NT2/D1 (cell line): ENCODE results near the gene RNPS1.

Experiments
- DNase-seq: peaks from one replicate; pipeline ENCODE4 v3.0.0-alpha.2; 2011; ENCODE audit warnings: low read depth, low spot score
- H3K27me3 ChIP-seq: 2 replicates; pipeline ENCODE4 v1.6.0; 2011; ENCODE audit warnings: mild to moderate bottlenecking; ENCODE audit not compliant: insufficient read length, insufficient read depth
- H3K36me3 ChIP-seq: 2 replicates; pipeline ENCODE4 v1.6.1; 2011; ENCODE audit warnings: mild to moderate bottlenecking, low read length, mixed read lengths; ENCODE audit not compliant: insufficient read depth, insufficient read length
- H3K4me1 ChIP-seq: 2 replicates; pipeline ENCODE4 v1.5.1; 2011; ENCODE audit not compliant: insufficient read depth, insufficient read length
- H3K4me3 ChIP-seq: 2 replicates; pipeline ENCODE4 v1.5.1; 2011; ENCODE audit warnings: low read depth; ENCODE audit not compliant: insufficient read length
- H3K9ac ChIP-seq: 2 replicates; pipeline ENCODE4 v1.6.0; 2011; ENCODE audit warnings: low read depth; ENCODE audit not compliant: insufficient read length
- H3K9me3 ChIP-seq: 2 replicates; pipeline ENCODE4 v1.5.1; 2011; ENCODE audit warnings: mild to moderate bottlenecking, low read length; ENCODE audit not compliant: insufficient read depth
- SUZ12 ChIP-seq: IDR thresholded peaks from 2 replicates; pipeline ENCODE4 v1.6.1; 2011; ENCODE audit not compliant: insufficient read length, insufficient read depth; ENCODE audit errors: extremely low read depth
- YY1 ChIP-seq: IDR thresholded peaks from 2 replicates; pipeline ENCODE4 v1.6.1; 2011; ENCODE audit not compliant: insufficient read length, insufficient read depth
- ZNF274 ChIP-seq: IDR thresholded peaks from 2 replicates; pipeline ENCODE4 v1.6.1; 2011; ENCODE audit warnings: mild to moderate bottlenecking, low read depth, low read length

Gene RNPS1

DNA sequence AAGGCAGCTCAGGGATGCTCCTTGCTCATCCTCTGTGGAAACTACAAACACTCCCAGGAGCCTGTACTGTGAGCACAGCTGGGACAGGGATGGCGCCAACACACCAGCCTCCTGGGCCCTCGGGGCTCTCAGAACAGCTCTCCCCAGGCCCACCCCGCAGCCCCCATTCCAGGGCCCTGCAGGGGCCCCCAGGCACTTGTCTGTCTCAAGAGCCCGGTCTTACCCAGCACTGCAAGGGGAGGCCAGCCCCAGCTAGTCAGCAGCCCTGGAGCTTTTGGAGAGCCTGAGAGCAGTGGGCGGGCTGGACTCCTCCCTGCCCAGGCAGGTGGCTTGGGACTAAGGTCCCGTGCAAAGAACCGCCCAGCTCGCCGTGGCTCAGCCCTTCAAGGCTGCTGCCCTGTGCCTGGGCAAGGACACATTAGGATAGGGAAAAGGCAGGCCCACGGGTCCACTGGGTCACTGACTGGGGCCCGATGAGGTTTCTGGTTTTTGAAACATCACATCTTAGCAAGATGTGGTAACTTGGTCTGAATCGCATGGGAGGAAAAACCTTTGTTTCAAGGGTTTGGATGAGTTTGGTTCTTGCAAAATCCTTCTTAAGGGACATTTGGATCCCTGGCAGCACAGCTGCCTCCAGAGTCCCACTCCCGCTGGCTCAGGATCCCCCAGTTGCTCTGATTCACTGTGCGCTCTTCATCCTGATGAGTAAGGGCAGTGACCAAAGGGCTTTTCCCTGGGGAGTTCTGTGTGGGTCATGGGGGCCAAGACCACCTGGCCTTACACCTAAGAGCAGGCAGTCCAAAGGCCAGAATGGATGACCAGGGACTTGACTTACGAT is 28.9 kb downstream of the RNPS1 start:
- H3K36me3 ChIP-seq = peaks cover 71% of the 10 kb centered on the region
- no peak for DNase-seq
- H3K4me1 ChIP-seq = peaks cover 26% of the 10 kb centered on the region
- no peaks in the 10 kb centered on the region for H3K27me3 ChIP-seq
- no peak overlapping the region for H3K4me3 ChIP-seq
- H3K9me3 ChIP-seq = no peaks in the 10 kb centered on the region
- TF ChIP-seq ZNF274 (no peak), SUZ12 (no peak), YY1 (no peak)
- no peak overlapping the region for H3K9ac ChIP-seq

DNA sequence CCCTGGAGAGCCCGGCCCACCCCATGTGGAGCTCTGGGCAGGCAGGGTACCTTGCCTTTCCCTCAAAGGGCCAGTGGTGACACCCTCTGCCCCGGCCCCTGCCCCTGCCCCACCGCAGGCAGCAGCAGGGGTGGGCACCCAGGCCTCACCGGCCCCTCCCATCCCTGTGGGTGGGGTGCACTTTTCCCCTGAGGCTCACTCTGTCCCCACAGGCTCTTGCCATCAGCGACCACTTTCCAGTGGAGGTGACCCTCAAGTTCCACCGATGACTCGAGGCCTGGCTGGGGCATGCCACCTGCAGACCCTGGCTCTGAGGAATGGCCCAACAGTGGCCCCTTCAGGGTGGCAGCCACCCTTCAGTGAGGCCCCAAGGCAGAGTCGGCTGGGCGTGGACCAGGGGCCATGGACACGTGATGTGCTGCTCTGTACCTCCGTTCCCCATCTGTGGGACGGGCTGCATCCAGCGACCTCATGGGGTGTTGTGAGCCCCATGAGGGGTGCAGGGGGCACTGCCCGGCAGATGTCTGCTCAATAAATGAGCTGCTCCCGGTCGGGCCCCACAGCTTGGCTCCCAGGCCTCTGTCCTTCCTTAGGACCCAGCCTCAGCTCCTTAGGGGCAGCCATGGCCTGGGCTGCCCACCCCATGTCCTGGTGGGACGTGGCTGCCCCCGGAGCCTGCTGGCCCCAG is 29.6 kb downstream of the RNPS1 start:
- Histone ChIP-seq H3K4me3 (no peak overlapping the region), H3K27me3 (no peaks in the 10 kb centered on the region), H3K9me3 (no peaks in the 10 kb centered on the region), H3K4me1 (peaks cover 26% of the 10 kb centered on the region), H3K9ac (no peak overlapping the region), H3K36me3 (peaks cover 71% of the 10 kb centered on the region)
- TF ChIP-seq ZNF274 = no peak
- no peak for TF ChIP-seq YY1
- no peak for TF ChIP-seq SUZ12
- no peak for DNase-seq

DNA sequence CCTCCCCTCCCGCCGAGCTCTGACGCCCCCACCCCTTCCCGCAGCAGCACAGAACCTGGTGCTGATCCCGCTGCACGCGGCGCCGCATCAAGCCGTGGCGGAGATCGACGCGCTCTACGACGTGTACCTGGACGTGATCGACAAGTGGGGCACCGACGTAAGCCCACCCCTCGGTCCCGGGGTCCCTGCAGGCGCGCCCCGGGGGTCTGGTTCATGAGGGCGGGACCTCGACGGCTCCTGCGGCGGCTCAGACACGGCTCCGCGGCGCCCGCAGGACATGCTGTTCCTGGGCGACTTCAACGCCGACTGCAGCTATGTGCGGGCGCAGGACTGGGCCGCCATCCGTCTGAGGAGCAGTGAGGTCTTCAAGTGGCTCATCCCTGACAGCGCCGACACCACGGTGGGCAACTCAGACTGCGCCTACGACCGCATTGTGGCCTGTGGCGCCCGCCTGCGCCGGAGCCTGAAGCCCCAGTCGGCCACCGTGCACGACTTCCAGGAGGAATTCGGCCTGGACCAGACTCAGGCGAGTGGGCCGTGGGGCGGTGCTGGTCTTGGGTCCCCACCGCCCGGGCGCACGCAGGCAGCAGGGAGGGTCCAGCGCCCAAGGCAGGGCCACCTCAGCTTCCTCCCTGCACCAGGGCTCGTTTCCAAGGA is 30.3 kb downstream of the RNPS1 start:
- DNase-seq = no peak
- Histone ChIP-seq H3K9me3 (no peaks in the 10 kb centered on the region), H3K4me3 (no peak overlapping the region), H3K9ac (peak overlapping the region; percentile 42), H3K27me3 (no peaks in the 10 kb centered on the region), H3K36me3 (peaks cover 71% of the 10 kb centered on the region), H3K4me1 (peaks cover 23% of the 10 kb centered on the region)
- TF ChIP-seq SUZ12 (no peak), ZNF274 (no peak), YY1 (no peak)

DNA sequence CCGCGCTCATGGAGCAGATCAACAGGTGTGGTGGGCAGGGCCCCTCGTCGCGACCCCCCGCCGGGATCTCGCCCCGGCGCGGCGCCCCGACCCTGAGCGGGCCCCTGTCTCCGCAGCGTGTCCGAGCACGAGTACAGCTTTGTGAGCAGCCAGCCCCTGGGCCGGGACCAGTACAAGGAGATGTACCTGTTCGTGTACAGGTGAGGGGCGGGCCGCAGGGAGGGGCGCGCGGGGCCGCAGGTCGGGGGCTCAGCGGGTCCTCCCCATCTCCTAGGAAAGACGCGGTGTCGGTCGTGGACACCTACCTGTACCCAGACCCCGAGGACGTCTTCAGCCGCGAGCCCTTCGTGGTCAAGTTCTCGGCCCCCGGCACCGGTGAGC is 30.8 kb downstream of the RNPS1 start:
- Histone ChIP-seq H3K9ac (peak overlapping the region; percentile 77), H3K36me3 (peaks cover 71% of the 10 kb centered on the region), H3K9me3 (no peaks in the 10 kb centered on the region), H3K4me3 (peak overlapping the region; percentile 26), H3K27me3 (no peaks in the 10 kb centered on the region), H3K4me1 (peaks cover 23% of the 10 kb centered on the region)
- no peak for DNase-seq
- TF ChIP-seq ZNF274 (no peak), YY1 (no peak), SUZ12 (no peak)

DNA sequence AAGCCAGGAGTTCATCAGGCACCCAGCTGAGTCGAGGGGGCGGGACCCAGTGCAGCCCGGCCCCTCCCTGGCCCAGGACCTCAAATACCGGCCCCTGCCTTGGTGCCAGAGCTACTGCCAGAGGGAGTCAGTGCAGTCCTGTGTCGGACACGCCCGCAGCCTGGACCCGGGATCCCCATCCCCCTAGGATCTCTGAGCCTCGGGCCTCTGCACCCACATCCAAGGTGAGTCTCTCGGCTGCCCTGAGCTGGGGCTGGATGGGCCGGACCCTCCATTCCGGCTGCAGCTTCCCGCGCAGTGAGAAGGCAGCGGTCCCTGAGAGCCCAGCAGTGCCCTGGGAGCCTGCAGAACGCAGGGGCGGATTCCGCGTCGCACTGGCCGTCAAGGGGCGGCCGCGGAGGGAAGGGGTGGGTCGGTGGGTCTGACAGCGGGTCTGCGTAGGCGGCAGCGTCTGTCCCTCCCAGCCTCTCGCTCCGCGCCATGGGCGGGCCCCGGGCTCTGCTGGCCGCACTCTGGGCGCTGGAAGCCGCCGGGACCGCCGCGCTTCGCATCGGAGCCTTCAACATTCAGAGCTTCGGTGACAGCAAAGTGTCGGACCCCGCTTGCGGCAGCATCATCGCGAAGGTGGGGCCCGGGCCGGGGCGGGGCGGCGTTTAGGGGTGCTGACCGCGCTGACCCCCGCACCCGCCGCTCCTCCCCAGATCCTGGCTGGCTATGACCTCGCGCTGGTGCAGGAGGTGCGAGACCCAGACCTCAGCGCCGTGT is 31.4 kb downstream of the RNPS1 start, which contains the start of gene DNASE1L2:
Gene DNASE1L2, plus strand, starts transcription at position 108 of the 765 bp plus-strand sequence. Its CDS starts 373 bp downstream, at position 481.
- H3K36me3 ChIP-seq = peaks cover 76% of the 10 kb centered on the region
- H3K27me3 ChIP-seq = no peaks in the 10 kb centered on the region
- DNase-seq = no peak
- H3K4me1 ChIP-seq = peaks cover 23% of the 10 kb centered on the region
- H3K4me3 ChIP-seq = peak within 1 kb of the TSS; percentile 26
- TF ChIP-seq SUZ12 = no peak
- TF ChIP-seq YY1 = no peak
- no peak for TF ChIP-seq ZNF274
- H3K9ac ChIP-seq = peak within 1 kb of the TSS; percentile 77
- H3K9me3 ChIP-seq = no peaks in the 10 kb centered on the region

DNA sequence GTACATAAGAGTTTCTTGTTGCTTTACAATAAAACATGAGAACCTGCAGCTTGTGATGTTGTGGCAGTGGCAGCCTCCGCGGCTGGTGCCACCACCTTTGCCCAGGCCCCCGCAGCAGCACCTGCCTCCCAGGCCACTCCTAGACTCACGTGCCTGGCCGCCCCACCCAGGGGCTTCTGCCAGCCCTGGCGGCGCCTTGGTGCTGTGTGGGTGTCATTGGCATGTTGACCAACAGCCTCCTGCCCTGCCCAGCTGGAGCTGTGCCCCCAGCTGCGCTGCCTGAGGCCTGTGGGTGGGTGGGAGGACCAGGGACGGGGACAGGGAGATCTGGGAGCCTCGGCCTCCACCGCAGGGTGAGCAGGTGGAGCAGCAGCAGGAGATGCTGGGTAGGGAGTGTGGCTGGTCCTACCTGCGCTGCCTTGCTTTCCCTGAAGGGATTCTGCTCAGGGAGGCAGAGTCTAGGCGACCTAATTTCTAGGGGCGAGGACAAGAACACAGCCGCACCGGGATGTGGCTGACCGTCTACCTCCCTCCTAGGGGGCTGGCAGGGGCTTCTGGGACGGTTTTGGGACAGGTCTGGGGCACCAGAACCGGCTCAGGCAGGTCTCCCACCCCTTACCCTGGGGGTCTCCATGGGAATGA is 32.1 kb downstream of the RNPS1 start:
- TF ChIP-seq ZNF274 = no peak
- peak overlapping the region; percentile 77 for H3K9ac ChIP-seq
- H3K4me1 ChIP-seq = peaks cover 23% of the 10 kb centered on the region
- no peaks in the 10 kb centered on the region for H3K9me3 ChIP-seq
- no peaks in the 10 kb centered on the region for H3K27me3 ChIP-seq
- DNase-seq = no peak
- H3K36me3 ChIP-seq = peaks cover 82% of the 10 kb centered on the region
- H3K4me3 ChIP-seq = no peak overlapping the region
